Liver (tissue), 9 donors: ENCODE data around the gene TAF1B. TPM values are rescaled to one million over a fixed set of nuclear protein-coding genes. Genes with fewer than 3 reads are reported as not detected.

Experiments used
- DNase-seq: peaks from one replicate; pipeline ENCODE4 v3.0.0-alpha.2; 2017; ENCODE audit warnings: low spot score
- H3K27ac ChIP-seq, 2 donors: one replicate each; pipeline ENCODE4 v1.7.0; 2013; ENCODE audit warnings: inconsistent platforms in 2 of 2, low read length in 2 of 2, control low read depth in 1 of 2, low read depth in 1 of 2, mild to moderate bottlenecking in 1 of 2
- H3K27me3 ChIP-seq, 4 donors: one replicate each; pipeline versions ENCODE4 v1.6.1 to v1.7.0; 2013; ENCODE audit warnings: low read length in 3 of 4, inconsistent platforms in 1 of 4, mild to moderate bottlenecking in 1 of 4, moderate library complexity in 1 of 4; ENCODE audit not compliant: control insufficient read depth in 4 of 4, insufficient read depth in 4 of 4
- H3K36me3 ChIP-seq, 4 donors: one replicate each; pipeline versions ENCODE4 v1.6.1 to v1.7.0; 2013; ENCODE audit warnings: low read length in 3 of 4, mild to moderate bottlenecking in 3 of 4, low read depth in 1 of 4, moderate library complexity in 1 of 4; ENCODE audit not compliant: control insufficient read depth in 4 of 4, insufficient read depth in 3 of 4
- H3K4me1 ChIP-seq, 4 donors: one replicate each; pipeline versions ENCODE4 v1.6.1 to v1.7.0; 2013; ENCODE audit warnings: low read length in 3 of 4, mild to moderate bottlenecking in 3 of 4, moderate library complexity in 1 of 4; ENCODE audit not compliant: control insufficient read depth in 4 of 4, insufficient read depth in 4 of 4
- H3K4me3 ChIP-seq, 3 donors: one replicate each; pipeline versions ENCODE4 v1.6.1 to v1.7.0; 2013; ENCODE audit warnings: low read length in 3 of 3, control low read depth in 1 of 3, low read depth in 1 of 3, mild to moderate bottlenecking in 1 of 3
- H3K9ac ChIP-seq, 2 donors: one replicate each; pipeline ENCODE4 v1.7.0; 2013; ENCODE audit warnings: low read length in 2 of 2, mild to moderate bottlenecking in 2 of 2, moderate library complexity in 2 of 2, control low read depth in 1 of 2, low read depth in 1 of 2
- H3K9me3 ChIP-seq, 4 donors: one replicate each; pipeline versions ENCODE4 v1.6.1 to v1.7.0; 2013; ENCODE audit warnings: low read length in 3 of 4; ENCODE audit not compliant: control insufficient read depth in 4 of 4
- EGR1 ChIP-seq, 2 donors: IDR thresholded peaks; 2 replicates each; pipeline ENCODE4 v1.6.1; 2016 to 2018; ENCODE audit warnings: antibody characterized with exemption in 2 of 2, low read depth in 2 of 2
- FOXA1 ChIP-seq: IDR thresholded peaks from 2 replicates; pipeline ENCODE4 v1.6.1; 2016; ENCODE audit warnings: antibody characterized with exemption
- FOXA2 ChIP-seq: IDR thresholded peaks from 2 replicates; pipeline ENCODE4 v1.6.1; 2016; ENCODE audit warnings: antibody characterized with exemption
- GABPA ChIP-seq, 2 donors: IDR thresholded peaks in 1 of 2; conservative IDR thresholded peaks in 1 of 2; 2 replicates each; pipeline ENCODE4 v1.6.1; 2016; ENCODE audit warnings: antibody characterized with exemption in 2 of 2, mild to moderate bottlenecking in 1 of 2, moderate library complexity in 1 of 2
- HNF4A ChIP-seq, 2 donors: conservative IDR thresholded peaks; 2 replicates each; pipeline ENCODE4 v1.6.1; 2016; ENCODE audit warnings: antibody characterized with exemption in 2 of 2, mild to moderate bottlenecking in 2 of 2
- HNF4G ChIP-seq: IDR thresholded peaks from 2 replicates; pipeline ENCODE4 v1.6.1; 2016; ENCODE audit warnings: antibody characterized with exemption
- JUND ChIP-seq, 2 donors: IDR thresholded peaks; 2 replicates each; pipeline ENCODE4 v1.6.1; 2016; ENCODE audit warnings: antibody characterized with exemption in 2 of 2
- NR2F2 ChIP-seq: IDR thresholded peaks from 2 replicates; pipeline ENCODE4 v1.6.1; 2016; ENCODE audit warnings: antibody characterized with exemption
- RAD21 ChIP-seq, 2 donors: IDR thresholded peaks; 2 replicates each; pipeline ENCODE4 v1.6.1; 2016; ENCODE audit warnings: antibody characterized with exemption in 2 of 2, mild to moderate bottlenecking in 2 of 2
- RXRA ChIP-seq, 2 donors: IDR thresholded peaks; 2 replicates each; pipeline ENCODE4 v1.6.1; 2017 to 2018; ENCODE audit warnings: antibody characterized with exemption in 2 of 2, mild to moderate bottlenecking in 1 of 2
- SP1 ChIP-seq: IDR thresholded peaks from 2 replicates; pipeline ENCODE4 v1.6.1; 2018; ENCODE audit warnings: antibody characterized with exemption, mild to moderate bottlenecking
- TAF1 ChIP-seq: conservative IDR thresholded peaks from 2 replicates; pipeline ENCODE4 v1.6.1; 2016; ENCODE audit warnings: antibody characterized with exemption, mild to moderate bottlenecking
- YY1 ChIP-seq: IDR thresholded peaks from 2 replicates; pipeline ENCODE4 v1.6.1; 2016; ENCODE audit warnings: antibody characterized with exemption, mild to moderate bottlenecking
- WGBS: extraction: QIAGEN DNeasy Blood & Tissue Kit; methylation state at CpG from one replicate; pipeline ENCODE4 v1.1.7; 2013; 5-methylcytosine and 5-hydroxymethylcytosine counted together
- polyA plus RNA-seq, 2 donors: library from polyadenylated mRNA; stranded (reverse) in 1 of 2; unstranded in 1 of 2; fragments of 200-250 nt in 1 of 2; fragments of >200 nt in 1 of 2; fragmentation: Nextera tagmentation in 1 of 2; extraction: Ambion mirVana in 1 of 2; gene quantifications; one replicate each; pipeline versions ENCODE4 v1.2.1 to v1.2.3, GENCODE V29; 2013 to 2015
- total RNA-seq, 2 donors: library from RNA; depleted of rRNA; stranded (reverse); fragments of >200 nt; gene quantifications; one replicate each; pipeline ENCODE4 v1.2.3, GENCODE V29; 2014
- TF ChIP-seq, protein P1 (sequence below): IDR thresholded peaks from 2 replicates; pipeline ENCODE4 v1.6.1; 2016; ENCODE audit warnings: antibody characterized with exemption, mild to moderate bottlenecking
- TF ChIP-seq, protein P2 (sequence below): IDR thresholded peaks from 2 replicates; pipeline ENCODE4 v1.6.1; 2016; ENCODE audit warnings: antibody characterized with exemption
- TF ChIP-seq, protein P3 (sequence below): IDR thresholded peaks from 2 replicates; pipeline ENCODE4 v1.6.1; 2016; ENCODE audit warnings: antibody characterized with exemption
- TF ChIP-seq, protein P4 (sequence below): fragments of 150-350 bp; IDR thresholded peaks from 2 replicates; pipeline ENCODE4 v1.5.1; 2017; ENCODE audit warnings: improper control_type of control experiment, low read depth, low read length; ENCODE audit not compliant: missing input control
- TF ChIP-seq, protein P5 (sequence below): IDR thresholded peaks from 2 replicates; pipeline ENCODE4 v1.6.1; 2016; ENCODE audit warnings: antibody characterized with exemption
- donor health status: healthy.
- donor health status: healthy.
- donor health status: healthy.
- donor health status: healthy.
- donor health status: healthy.

Gene TAF1B
- total and polyA plus RNA-seq, 4 donors = 3.1 to 17.2 (median 5.6) TPM

DNA sequence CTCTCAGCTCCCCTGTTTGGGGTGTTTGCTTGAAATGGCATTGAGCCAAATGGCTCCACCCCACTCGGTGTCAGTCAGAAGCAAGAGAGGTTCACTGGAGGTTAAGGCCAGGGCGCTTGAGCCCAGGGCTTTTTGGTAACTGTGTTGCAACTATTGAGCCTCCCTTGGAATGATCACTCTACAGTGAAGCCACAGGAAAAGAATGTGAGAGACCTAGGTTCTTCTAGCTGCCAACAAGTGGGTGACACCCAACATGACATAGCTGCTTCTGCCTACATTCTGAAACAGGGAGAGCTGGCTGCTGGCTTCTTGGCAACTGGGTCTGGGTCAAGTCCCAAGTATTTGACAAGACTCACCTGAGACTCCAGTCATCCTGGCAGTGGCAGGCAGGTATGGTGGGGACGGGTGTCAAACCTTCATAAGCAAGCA lies 101.1 kb downstream of the TAF1B start:
- Histone ChIP-seq H3K27me3 (no peaks in the 10 kb centered on the region), H3K9me3 (no peaks in the 10 kb centered on the region), H3K9ac (no peak overlapping the region), H3K36me3 (no peaks in the 10 kb centered on the region), H3K4me3 (no peak overlapping the region), H3K4me1 (no peaks in the 10 kb centered on the region), H3K27ac (no peak overlapping the region)
- WGBS = 54% methylated on average over 3 of the region's 3 CpGs
- peak; percentile 52 for DNase-seq
- TF ChIP-seq RXRA (IDR thresholded peaks at IDR 0.05) = no peak

DNA sequence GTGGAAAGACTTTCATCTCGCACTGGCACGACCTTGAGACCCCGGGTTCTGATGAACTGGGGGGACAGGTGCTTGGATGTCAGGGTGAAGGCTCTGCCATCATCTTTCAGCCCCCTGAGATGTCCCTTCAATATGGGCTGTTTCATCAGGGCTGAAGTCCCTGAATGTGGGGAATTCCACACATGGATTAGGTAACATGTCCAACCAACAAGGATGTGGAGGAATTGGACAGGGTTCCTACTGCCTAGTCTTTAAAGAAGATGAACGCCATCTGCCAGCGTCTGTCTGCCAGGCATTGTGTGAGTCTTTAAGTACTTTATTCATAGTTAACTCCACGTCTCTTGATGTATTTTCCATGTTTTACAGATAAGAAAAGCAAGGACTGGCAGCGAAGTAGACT lies 102.3 kb downstream of the TAF1B start:
- Histone ChIP-seq H3K4me1 (peaks cover 0 to 1% (median 0%) of the 10 kb centered on the region in 4 donors), H3K36me3 (no peaks in the 10 kb centered on the region), H3K9me3 (no peaks in the 10 kb centered on the region), H3K27ac (no peak overlapping the region), H3K4me3 (no peak overlapping the region), H3K27me3 (no peaks in the 10 kb centered on the region), H3K9ac (no peak overlapping the region)
- DNase-seq = no peak
- TF ChIP-seq RXRA (IDR thresholded peaks at IDR 0.05) (no peak), FOXA1 (no peak), NR2F2 (no peak), SP1 (no peak), HNF4G (no peak), YY1 (no peak), HNF4A (conservative IDR thresholded peaks at IDR 0.05) (no peak), EGR1 (IDR thresholded peaks at IDR 0.05; ENCODE audit: low read depth in 2 of 2) (no peak), RAD21 (IDR thresholded peaks at IDR 0.05) (no peak)
- TF ChIP-seq, protein P1, sequence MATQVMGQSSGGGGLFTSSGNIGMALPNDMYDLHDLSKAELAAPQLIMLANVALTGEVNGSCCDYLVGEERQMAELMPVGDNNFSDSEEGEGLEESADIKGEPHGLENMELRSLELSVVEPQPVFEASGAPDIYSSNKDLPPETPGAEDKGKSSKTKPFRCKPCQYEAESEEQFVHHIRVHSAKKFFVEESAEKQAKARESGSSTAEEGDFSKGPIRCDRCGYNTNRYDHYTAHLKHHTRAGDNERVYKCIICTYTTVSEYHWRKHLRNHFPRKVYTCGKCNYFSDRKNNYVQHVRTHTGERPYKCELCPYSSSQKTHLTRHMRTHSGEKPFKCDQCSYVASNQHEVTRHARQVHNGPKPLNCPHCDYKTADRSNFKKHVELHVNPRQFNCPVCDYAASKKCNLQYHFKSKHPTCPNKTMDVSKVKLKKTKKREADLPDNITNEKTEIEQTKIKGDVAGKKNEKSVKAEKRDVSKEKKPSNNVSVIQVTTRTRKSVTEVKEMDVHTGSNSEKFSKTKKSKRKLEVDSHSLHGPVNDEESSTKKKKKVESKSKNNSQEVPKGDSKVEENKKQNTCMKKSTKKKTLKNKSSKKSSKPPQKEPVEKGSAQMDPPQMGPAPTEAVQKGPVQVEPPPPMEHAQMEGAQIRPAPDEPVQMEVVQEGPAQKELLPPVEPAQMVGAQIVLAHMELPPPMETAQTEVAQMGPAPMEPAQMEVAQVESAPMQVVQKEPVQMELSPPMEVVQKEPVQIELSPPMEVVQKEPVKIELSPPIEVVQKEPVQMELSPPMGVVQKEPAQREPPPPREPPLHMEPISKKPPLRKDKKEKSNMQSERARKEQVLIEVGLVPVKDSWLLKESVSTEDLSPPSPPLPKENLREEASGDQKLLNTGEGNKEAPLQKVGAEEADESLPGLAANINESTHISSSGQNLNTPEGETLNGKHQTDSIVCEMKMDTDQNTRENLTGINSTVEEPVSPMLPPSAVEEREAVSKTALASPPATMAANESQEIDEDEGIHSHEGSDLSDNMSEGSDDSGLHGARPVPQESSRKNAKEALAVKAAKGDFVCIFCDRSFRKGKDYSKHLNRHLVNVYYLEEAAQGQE = no peak
- TF ChIP-seq, protein P2, sequence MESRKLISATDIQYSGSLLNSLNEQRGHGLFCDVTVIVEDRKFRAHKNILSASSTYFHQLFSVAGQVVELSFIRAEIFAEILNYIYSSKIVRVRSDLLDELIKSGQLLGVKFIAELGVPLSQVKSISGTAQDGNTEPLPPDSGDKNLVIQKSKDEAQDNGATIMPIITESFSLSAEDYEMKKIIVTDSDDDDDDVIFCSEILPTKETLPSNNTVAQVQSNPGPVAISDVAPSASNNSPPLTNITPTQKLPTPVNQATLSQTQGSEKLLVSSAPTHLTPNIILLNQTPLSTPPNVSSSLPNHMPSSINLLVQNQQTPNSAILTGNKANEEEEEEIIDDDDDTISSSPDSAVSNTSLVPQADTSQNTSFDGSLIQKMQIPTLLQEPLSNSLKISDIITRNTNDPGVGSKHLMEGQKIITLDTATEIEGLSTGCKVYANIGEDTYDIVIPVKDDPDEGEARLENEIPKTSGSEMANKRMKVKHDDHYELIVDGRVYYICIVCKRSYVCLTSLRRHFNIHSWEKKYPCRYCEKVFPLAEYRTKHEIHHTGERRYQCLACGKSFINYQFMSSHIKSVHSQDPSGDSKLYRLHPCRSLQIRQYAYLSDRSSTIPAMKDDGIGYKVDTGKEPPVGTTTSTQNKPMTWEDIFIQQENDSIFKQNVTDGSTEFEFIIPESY = no peak
- WGBS = 82% methylated on average over 7 of the region's 7 CpGs

DNA sequence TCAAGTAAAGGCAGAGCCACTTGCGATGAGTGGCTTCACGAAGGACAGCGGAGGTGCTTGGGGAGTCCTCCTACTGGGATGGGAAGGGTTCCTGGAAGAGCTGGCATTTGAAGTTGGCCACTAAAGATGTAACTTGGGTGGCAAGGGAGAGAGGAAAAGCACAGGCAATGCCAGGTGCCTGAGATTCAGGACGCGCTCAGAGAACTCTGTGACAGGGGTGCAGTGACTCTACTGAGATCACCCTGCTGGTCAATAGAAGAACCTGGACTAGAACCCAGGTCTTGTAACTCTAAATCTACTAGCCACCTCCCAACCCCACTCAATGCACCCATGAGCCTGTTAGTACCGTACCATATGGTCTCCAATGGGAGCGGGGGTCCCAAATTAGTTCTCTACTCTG lies 102.8 kb downstream of the TAF1B start:
- TF ChIP-seq, protein P2 = no peak
- TF ChIP-seq FOXA1 (no peak), EGR1 (IDR thresholded peaks at IDR 0.05; ENCODE audit: low read depth in 2 of 2) (no peak), HNF4A (conservative IDR thresholded peaks at IDR 0.05) (no peak), SP1 (no peak), NR2F2 (no peak), TAF1 (no peak), JUND (IDR thresholded peaks at IDR 0.05) (no peak), YY1 (no peak), GABPA (IDR thresholded peaks at IDR 0.05 in 1 of 2, conservative IDR thresholded peaks at IDR 0.05 in 1 of 2) (no peak), HNF4G (no peak), RAD21 (IDR thresholded peaks at IDR 0.05) (no peak), FOXA2 (no peak)
- TF ChIP-seq, protein P3, sequence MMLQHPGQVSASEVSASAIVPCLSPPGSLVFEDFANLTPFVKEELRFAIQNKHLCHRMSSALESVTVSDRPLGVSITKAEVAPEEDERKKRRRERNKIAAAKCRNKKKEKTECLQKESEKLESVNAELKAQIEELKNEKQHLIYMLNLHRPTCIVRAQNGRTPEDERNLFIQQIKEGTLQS = no peak
- TF ChIP-seq, protein P4, sequence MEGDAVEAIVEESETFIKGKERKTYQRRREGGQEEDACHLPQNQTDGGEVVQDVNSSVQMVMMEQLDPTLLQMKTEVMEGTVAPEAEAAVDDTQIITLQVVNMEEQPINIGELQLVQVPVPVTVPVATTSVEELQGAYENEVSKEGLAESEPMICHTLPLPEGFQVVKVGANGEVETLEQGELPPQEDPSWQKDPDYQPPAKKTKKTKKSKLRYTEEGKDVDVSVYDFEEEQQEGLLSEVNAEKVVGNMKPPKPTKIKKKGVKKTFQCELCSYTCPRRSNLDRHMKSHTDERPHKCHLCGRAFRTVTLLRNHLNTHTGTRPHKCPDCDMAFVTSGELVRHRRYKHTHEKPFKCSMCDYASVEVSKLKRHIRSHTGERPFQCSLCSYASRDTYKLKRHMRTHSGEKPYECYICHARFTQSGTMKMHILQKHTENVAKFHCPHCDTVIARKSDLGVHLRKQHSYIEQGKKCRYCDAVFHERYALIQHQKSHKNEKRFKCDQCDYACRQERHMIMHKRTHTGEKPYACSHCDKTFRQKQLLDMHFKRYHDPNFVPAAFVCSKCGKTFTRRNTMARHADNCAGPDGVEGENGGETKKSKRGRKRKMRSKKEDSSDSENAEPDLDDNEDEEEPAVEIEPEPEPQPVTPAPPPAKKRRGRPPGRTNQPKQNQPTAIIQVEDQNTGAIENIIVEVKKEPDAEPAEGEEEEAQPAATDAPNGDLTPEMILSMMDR = no peak
- TF ChIP-seq, protein P5, sequence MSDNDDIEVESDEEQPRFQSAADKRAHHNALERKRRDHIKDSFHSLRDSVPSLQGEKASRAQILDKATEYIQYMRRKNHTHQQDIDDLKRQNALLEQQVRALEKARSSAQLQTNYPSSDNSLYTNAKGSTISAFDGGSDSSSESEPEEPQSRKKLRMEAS = no peak
- Histone ChIP-seq H3K4me1 (peaks cover 0 to 3% (median 0%) of the 10 kb centered on the region in 4 donors), H3K9ac (no peak overlapping the region), H3K9me3 (no peaks in the 10 kb centered on the region), H3K27ac (no peak overlapping the region), H3K27me3 (no peaks in the 10 kb centered on the region), H3K4me3 (no peak overlapping the region), H3K36me3 (no peaks in the 10 kb centered on the region)
- DNase-seq = no peak
- 76% methylated on average over 7 of the region's 7 CpGs for WGBS
